Neural crest cell (in vitro differentiated cells): ENCODE data around the gene ITGAL. TPM values are rescaled to one million over a fixed set of nuclear protein-coding genes. Genes with fewer than 3 reads are reported as not detected.

Experiments used
- DNase-seq: peaks from one replicate; pipeline ENCODE4 v3.0.0; 2021; ENCODE audit warnings: low read depth, mixed read lengths, low spot score
- H3K27ac Mint-ChIP-seq: one replicate; pipeline ENCODE4 v1.8.0; 2021; ENCODE audit warnings: mild to moderate bottlenecking, mixed read lengths; ENCODE audit not compliant: unreplicated experiment
- H3K27me3 Mint-ChIP-seq: 2 replicates; pipeline ENCODE4 v1.8.0; 2021; ENCODE audit warnings: low read depth, mild to moderate bottlenecking, mixed read lengths
- H3K36me3 Mint-ChIP-seq: 2 replicates; pipeline ENCODE4 v1.8.0; 2021; ENCODE audit warnings: low read depth, mild to moderate bottlenecking, mixed read lengths
- H3K4me1 Mint-ChIP-seq: 2 replicates; pipeline ENCODE4 v1.8.0; 2021; ENCODE audit warnings: mixed read lengths
- H3K4me3 Mint-ChIP-seq: one replicate; pipeline ENCODE4 v1.8.0; 2021; ENCODE audit warnings: mild to moderate bottlenecking, mixed read lengths
- H3K9me3 Mint-ChIP-seq: 2 replicates; pipeline ENCODE4 v1.8.0; 2021; ENCODE audit warnings: mixed read lengths
- total RNA-seq: library from RNA; stranded (reverse); gene quantifications from 2 replicates; pipeline ENCODE4 v1.2.1, GENCODE V29; 2021
- TF ChIP-seq, protein P1 (sequence below): fragments of 200-600 bp; sonication (generic); conservative IDR thresholded peaks from 2 replicates; pipeline ENCODE4 v1.5.0; 2021; ENCODE audit warnings: antibody characterized with exemption, mild to moderate bottlenecking

The ITGAL gene
- total RNA-seq, 1 donor from 2014 or later, result not detected

DNA sequence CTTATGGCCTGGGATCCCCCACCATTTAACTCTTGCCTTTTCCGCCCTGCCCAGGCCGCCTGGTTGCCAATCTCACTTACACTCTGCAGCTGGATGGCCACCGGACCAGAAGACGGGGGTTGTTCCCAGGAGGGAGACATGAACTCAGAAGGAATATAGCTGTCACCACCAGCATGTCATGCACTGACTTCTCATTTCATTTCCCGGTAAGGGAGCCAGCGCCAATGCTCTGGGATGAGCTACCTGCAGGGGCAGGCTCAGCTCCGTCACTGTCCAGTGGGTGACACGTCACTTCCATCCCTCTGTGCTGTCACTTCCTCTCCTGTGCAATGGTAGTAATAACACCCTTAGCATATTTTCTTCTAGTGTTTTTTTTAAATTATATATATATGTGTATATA, 26.7 kb downstream of the ITGAL start:
- Mint-ChIP-seq H3K36me3 (no peaks in the 10 kb centered on the region), H3K4me3 (no peak overlapping the region), H3K27me3 (peaks cover 10% of the 10 kb centered on the region), H3K9me3 (no peaks in the 10 kb centered on the region), H3K27ac (no peak overlapping the region), H3K4me1 (no peaks in the 10 kb centered on the region)
- no peak for DNase-seq
- TF ChIP-seq, protein P1, sequence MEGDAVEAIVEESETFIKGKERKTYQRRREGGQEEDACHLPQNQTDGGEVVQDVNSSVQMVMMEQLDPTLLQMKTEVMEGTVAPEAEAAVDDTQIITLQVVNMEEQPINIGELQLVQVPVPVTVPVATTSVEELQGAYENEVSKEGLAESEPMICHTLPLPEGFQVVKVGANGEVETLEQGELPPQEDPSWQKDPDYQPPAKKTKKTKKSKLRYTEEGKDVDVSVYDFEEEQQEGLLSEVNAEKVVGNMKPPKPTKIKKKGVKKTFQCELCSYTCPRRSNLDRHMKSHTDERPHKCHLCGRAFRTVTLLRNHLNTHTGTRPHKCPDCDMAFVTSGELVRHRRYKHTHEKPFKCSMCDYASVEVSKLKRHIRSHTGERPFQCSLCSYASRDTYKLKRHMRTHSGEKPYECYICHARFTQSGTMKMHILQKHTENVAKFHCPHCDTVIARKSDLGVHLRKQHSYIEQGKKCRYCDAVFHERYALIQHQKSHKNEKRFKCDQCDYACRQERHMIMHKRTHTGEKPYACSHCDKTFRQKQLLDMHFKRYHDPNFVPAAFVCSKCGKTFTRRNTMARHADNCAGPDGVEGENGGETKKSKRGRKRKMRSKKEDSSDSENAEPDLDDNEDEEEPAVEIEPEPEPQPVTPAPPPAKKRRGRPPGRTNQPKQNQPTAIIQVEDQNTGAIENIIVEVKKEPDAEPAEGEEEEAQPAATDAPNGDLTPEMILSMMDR, result no peak

DNA sequence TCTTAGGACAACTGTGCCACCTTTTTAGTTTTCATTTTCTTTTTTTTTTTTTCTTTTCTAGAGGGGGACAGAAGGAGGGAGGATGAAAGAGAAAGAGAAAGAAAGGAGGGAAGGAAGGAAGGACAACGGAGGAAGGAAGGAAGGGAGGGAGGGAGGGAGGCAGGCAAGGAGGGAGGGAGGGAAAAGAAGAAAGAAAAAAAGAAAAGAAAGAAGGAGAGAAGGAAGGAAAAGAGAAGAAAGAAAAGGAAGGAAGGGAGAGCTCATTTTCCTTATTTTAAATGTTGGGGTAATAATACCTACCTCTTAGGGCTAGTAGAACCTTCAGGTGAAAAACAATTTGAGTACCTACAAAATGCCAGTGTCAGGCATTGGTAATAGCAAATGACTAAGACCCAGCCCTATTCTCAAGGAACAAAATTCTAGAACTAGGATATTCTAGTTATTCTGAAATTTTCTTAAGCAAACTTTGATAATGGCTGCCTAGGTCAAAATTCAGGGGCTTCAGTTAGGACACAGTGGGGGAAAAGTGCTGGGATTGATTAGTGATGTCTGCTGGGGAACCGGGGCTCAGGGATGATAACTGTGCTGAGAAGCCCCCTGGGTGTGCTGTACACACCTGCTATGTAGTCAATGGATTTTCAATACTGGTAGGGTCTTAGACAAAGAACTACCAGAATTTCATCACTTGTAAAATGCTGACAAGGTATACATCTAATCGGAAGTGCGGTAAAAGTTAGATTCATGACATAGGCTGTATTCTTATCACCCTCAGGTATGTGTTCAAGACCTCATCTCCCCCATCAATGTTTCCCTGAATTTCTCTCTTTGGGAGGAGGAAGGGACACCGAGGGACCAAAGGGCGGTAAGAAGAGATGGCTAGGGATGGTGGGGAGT, 31.1 kb downstream of the ITGAL start:
- H3K4me3 Mint-ChIP-seq, result no peak overlapping the region
- H3K27ac Mint-ChIP-seq, result no peak overlapping the region
- no peaks in the 10 kb centered on the region for H3K9me3 Mint-ChIP-seq
- TF ChIP-seq, protein P1, result no peak
- peaks cover 10% of the 10 kb centered on the region for H3K27me3 Mint-ChIP-seq
- no peaks in the 10 kb centered on the region for H3K36me3 Mint-ChIP-seq
- no peaks in the 10 kb centered on the region for H3K4me1 Mint-ChIP-seq
- DNase-seq, result no peak

DNA sequence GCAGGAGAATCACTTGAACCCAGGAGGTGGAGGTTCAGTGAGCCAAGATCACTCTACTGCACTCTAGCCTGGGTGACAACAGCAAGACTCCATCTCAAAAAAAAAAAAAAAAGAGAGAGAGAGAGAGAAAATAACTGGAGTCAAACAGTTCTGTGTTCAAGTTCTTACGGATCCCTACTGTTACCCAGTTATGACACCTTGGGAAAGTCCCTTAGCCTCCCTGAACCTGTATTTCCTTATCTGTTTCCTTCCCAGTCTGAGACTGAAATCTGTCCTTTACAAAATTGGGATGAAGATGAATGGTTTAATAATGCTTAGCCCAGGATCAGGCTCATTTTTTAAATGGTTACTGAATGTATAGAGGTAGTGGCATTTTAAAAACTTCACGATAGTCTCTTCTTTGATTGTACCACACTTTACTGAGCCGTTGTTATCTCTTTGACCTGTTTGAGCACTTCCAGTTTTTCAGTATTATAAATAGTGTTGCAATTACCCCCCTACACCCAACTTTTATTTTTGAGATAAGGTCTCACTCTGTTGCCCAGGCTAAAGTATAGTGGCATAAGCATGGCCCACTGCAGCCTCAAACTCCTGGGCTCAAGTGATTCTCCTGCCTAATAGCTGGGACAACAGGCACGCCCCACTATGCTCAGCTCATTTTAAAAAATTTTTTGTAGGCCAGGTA, 36.7 kb downstream of the ITGAL start:
- no peaks in the 10 kb centered on the region for H3K9me3 Mint-ChIP-seq
- no peaks in the 10 kb centered on the region for H3K36me3 Mint-ChIP-seq
- DNase-seq, result no peak
- H3K4me1 Mint-ChIP-seq, result no peaks in the 10 kb centered on the region
- no peak overlapping the region for H3K27ac Mint-ChIP-seq
- H3K4me3 Mint-ChIP-seq, result no peak overlapping the region
- TF ChIP-seq, protein P1, result no peak
- H3K27me3 Mint-ChIP-seq, result no peaks in the 10 kb centered on the region

DNA sequence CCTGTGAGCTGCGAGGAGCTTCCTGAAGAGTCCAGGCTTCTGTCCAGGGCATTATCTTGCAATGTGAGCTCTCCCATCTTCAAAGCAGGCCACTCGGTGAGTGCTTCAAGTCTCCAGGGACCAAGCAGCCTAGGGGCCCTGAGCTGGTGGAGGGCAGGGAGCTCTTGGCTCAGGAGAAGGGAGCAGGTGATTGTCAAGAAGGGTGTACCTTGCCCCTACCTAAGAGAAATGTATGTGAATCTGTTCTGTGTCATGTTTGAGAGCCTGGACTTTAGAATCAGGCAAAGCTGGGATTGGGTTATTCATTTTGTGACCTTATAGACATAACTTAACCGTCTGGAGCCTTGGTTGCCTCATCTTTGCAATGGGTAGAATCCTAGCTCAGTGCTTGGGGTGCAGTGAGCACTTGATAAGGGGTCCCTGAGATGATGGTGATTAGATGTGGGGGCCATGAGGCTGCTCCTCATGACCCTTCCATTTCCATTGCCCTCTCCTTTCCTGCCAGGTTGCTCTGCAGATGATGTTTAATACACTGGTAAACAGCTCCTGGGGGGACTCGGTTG, 37.9 kb downstream of the ITGAL start:
- Mint-ChIP-seq H3K4me1 (no peaks in the 10 kb centered on the region), H3K36me3 (no peaks in the 10 kb centered on the region), H3K27me3 (no peaks in the 10 kb centered on the region), H3K4me3 (no peak overlapping the region), H3K9me3 (no peaks in the 10 kb centered on the region), H3K27ac (no peak overlapping the region)
- DNase-seq, result no peak
- TF ChIP-seq, protein P1, result no peak

DNA sequence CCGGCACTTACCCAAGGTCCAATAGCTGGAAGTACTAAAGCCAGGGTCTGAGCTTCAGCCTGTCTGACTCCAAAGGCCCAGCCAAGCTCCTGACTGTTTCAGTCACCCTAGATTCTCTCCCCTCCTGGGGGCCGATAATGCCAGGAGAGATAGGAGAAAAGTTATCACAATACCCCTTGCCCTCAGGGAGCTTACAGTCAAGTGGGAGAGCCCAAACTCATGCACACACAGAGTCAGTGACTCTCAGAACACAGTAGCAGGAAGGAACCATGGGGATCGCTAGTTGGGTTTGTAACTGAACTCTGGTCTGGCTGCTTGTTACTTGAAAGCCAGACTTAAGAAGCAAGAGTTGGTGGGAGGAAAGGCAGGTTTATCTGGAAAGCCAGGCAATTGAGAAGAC, 39.0 kb downstream of the ITGAL start:
- Mint-ChIP-seq H3K4me3 (no peak overlapping the region), H3K27me3 (no peaks in the 10 kb centered on the region), H3K4me1 (no peaks in the 10 kb centered on the region), H3K27ac (no peak overlapping the region), H3K36me3 (no peaks in the 10 kb centered on the region), H3K9me3 (no peaks in the 10 kb centered on the region)
- DNase-seq, result no peak
- TF ChIP-seq, protein P1, result no peak
